K562 (cell line): Measurements from ENCODE around the gene EML6. TPM values are rescaled to one million over a fixed set of nuclear protein-coding genes. Genes with fewer than 3 reads are reported as not detected.

ENCODE experiments used
- ATAC-seq: fragments of 200-7000 bp; cut with Tn5 transposase; 3 replicates; pipeline ENCODE4 v1.9.1; 2020; ENCODE audit warnings: moderate library complexity
- BruUV-seq: library from RNA; stranded (reverse); fragments of 400-500 nt; replicated peaks from 2 replicates; lab custom pipeline; 2021; lab: Mats Ljungman, UMichigan
- CTCF ChIA-PET: fragments of 300-600 bp; formaldehyde crosslinking; extraction: SDS; loops from one replicate; lab custom pipeline; 2021; ENCODE audit warnings: low intra/inter-chr PET ratio; lab: Yijun Ruan, JAX
- POLR2A ChIA-PET: fragments of 300-600, 350-650 bp; sonication (Branson Sonifier 250); formaldehyde crosslinking; extraction: SDS; loops from one replicate; lab custom pipeline; 2021; ENCODE audit warnings: antibody characterized with exemption, inconsistent platforms; lab: Yijun Ruan, JAX
- DNase-seq, 4 experiments: peaks; one replicate each; pipeline versions ENCODE4 v3.0.0 to v3.0.0-alpha.2; 2011 to 2018; ENCODE audit warnings: low spot score in 3 of 4, mixed read lengths in 3 of 4; ENCODE audit errors: extremely low read depth in 1 of 4
- FAIRE-seq: peaks from 2 replicates; lab custom pipeline; 2011; peaks lifted over from hg19 to GRCh38; lab: Jason Lieb, UNC
- H2AFZ ChIP-seq: 2 replicates; pipeline ENCODE4 v1.6.0; 2011; ENCODE audit warnings: low read depth, low read length, control low read depth, inconsistent platforms
- H3K27ac ChIP-seq: fragments of 200-600 bp; 3 replicates; pipeline ENCODE4 v1.8.0; 2011; ENCODE audit warnings: low read depth, mild to moderate bottlenecking, control low read depth, inconsistent platforms, low read length, moderate library complexity, mixed read lengths; ENCODE audit errors: extremely low read depth
- H3K27me3 ChIP-seq, 2 experiments: fragments of 300-600 bp in 1 of 2; 2 replicates in 1 of 2; 3 replicates in 1 of 2; pipeline versions ENCODE4 v1.6.0 to v1.8.0; 2011; ENCODE audit warnings: inconsistent platforms in 2 of 2, low read length in 2 of 2, mild to moderate bottlenecking in 1 of 2, mixed read lengths in 1 of 2, moderate library complexity in 1 of 2; ENCODE audit not compliant: control insufficient read depth in 2 of 2, insufficient read depth in 2 of 2
- H3K36me3 ChIP-seq: fragments of 300-600 bp; 3 replicates; pipeline ENCODE4 v1.8.0; 2011; ENCODE audit warnings: mild to moderate bottlenecking, low read length, inconsistent platforms; ENCODE audit not compliant: control insufficient read depth, insufficient read depth
- H3K4me1 ChIP-seq, 2 experiments: fragments of 200-600 bp in 1 of 2; replicated peaks in 1 of 2; 2 replicates in 1 of 2; 3 replicates in 1 of 2; pipeline versions ENCODE4 v1.5.1 to v1.8.0; 2011; ENCODE audit warnings: inconsistent platforms in 2 of 2, low read length in 2 of 2, mild to moderate bottlenecking in 1 of 2, mixed read lengths in 1 of 2, moderate library complexity in 1 of 2; ENCODE audit not compliant: control insufficient read depth in 2 of 2, insufficient read depth in 2 of 2
- H3K4me2 ChIP-seq: 2 replicates; pipeline ENCODE4 v1.6.1; 2011; ENCODE audit warnings: low read length, control low read depth, inconsistent platforms, mixed read lengths; ENCODE audit not compliant: insufficient read depth
- H3K4me3 ChIP-seq: fragments of 200-600 bp; sonication (generic), shearing (Covaris generic); 2 replicates; pipeline ENCODE4 v1.5.1; 2016; ENCODE audit warnings: control low read depth, inconsistent platforms
- H3K79me2 ChIP-seq: fragments of 200-600 bp; 3 replicates; pipeline ENCODE4 v1.8.0; 2011; ENCODE audit warnings: low read length, inconsistent platforms; ENCODE audit not compliant: control insufficient read depth, insufficient read depth
- H3K9ac ChIP-seq, 2 experiments: 2 replicates each; pipeline versions ENCODE4 v1.6.0 to v1.6.1; 2011; ENCODE audit warnings: low read depth in 2 of 2, low read length in 2 of 2, control low read depth in 1 of 2, inconsistent platforms in 1 of 2, mild to moderate bottlenecking in 1 of 2, mixed read lengths in 1 of 2; ENCODE audit not compliant: insufficient read depth in 1 of 2
- H3K9me1 ChIP-seq: one replicate; pipeline ENCODE4 v1.6.0; 2011; ENCODE audit warnings: inconsistent platforms, mild to moderate bottlenecking, low read length, moderate library complexity; ENCODE audit not compliant: control insufficient read depth, insufficient read depth
- H3K9me3 ChIP-seq: replicated peaks from 2 replicates; pipeline ENCODE4 v1.5.1; 2011; ENCODE audit warnings: low read depth, low read length, inconsistent platforms; ENCODE audit not compliant: control insufficient read depth, insufficient read depth
- H4K20me1 ChIP-seq: replicated peaks from 2 replicates; pipeline ENCODE4 v1.6.1; 2011; ENCODE audit warnings: low read length, inconsistent platforms, mixed read lengths; ENCODE audit not compliant: control insufficient read depth, insufficient read depth
- ATF1 ChIP-seq, 2 experiments: fragments of 450-650 bp in 1 of 2; IDR thresholded peaks; 2 replicates each; pipeline ENCODE4 v1.6.1; 2016; ENCODE audit warnings: missing compliant biosample characterization in 1 of 2, missing genetic modification characterization in 1 of 2
- BHLHE40 ChIP-seq: IDR thresholded peaks from 2 replicates; pipeline ENCODE4 v1.6.1; 2011; ENCODE audit warnings: low read length, improper control_type of control experiment
- CBFB ChIP-seq: sonication (generic); formaldehyde crosslinking; IDR thresholded peaks from 2 replicates; pipeline ENCODE4 v1.4.0; 2020; ENCODE audit warnings: mild to moderate bottlenecking, missing genetic modification reagents
- CHD1 ChIP-seq: fragments of 200-600 bp; sonication (generic); IDR thresholded peaks from one replicate; pipeline ENCODE4 v1.6.1; 2012; ENCODE audit warnings: mild to moderate bottlenecking, moderate library complexity, low read length, inconsistent platforms
- MECOM ChIP-seq: fragments of 250-450 bp; sonication (Bioruptor Pico); IDR thresholded peaks from 2 replicates; pipeline ENCODE4 v1.8.0; 2022; ENCODE audit warnings: inconsistent platforms
- NR2F6 ChIP-seq: fragments of 450-650 bp; formaldehyde crosslinking; IDR thresholded peaks from 2 replicates; pipeline ENCODE4 v1.4.0; 2020; ENCODE audit warnings: mild to moderate bottlenecking
- PPARD ChIP-seq: fragments of 250-450 bp; sonication (Bioruptor Pico); IDR thresholded peaks from 2 replicates; pipeline ENCODE4 v1.8.0; 2022; ENCODE audit warnings: inconsistent platforms, mild to moderate bottlenecking, moderate library complexity
- RB1 ChIP-seq: fragments of 450-650 bp; IDR thresholded peaks from 2 replicates; pipeline ENCODE4 v1.6.1; 2017; ENCODE audit warnings: low read depth, mild to moderate bottlenecking
- ZBTB49 ChIP-seq: sonication (generic); formaldehyde crosslinking; IDR thresholded peaks from 2 replicates; pipeline ENCODE4 v1.8.0; 2022; ENCODE audit warnings: missing genetic modification reagents, mild to moderate bottlenecking, borderline replicate concordance
- WGBS: fragments of 100-300 bp; shearing (Covaris generic); methylation state at CpG from one replicate; pipeline ENCODE4 v1.1.6; 2016; ENCODE audit warnings: low coverage, mixed read lengths; ENCODE audit not compliant: insufficient coverage; ENCODE audit errors: missing lambda C conversion rate; 5-methylcytosine and 5-hydroxymethylcytosine counted together
- in situ Hi-C: fragments of 300-500 bp; cut with MboI; formaldehyde crosslinking; loops from 4 replicates; pipeline ENCODE4 v1.15.0; 2018; ENCODE audit warnings: inconsistent platforms, mixed read lengths
- intact Hi-C: fragments of 100-400 bp; cut with micrococcal nuclease; formaldehyde crosslinking; loops from 2 replicates; pipeline ENCODE4 v1.14.2; 2022
- polyA plus RNA-seq, 8 experiments: library from polyadenylated mRNA; depleted of rRNA in 4 of 8; stranded (reverse) in 5 of 8; unstranded in 3 of 8; fragments of >200 nt; fragmentation: Nextera tagmentation in 2 of 8; fragmentation: Illumina TruSeq in 1 of 8; extraction: Ambion mirVana in 2 of 8; extraction: Trizol in 1 of 8; gene quantifications; 2 replicates each; pipeline versions ENCODE4 v1.2.1 to v1.2.3, GENCODE V29; 2011 to 2014; ENCODE audit warnings: inconsistent platforms in 1 of 8, missing spikeins in 1 of 8
- total RNA-seq, 7 experiments: library from RNA; depleted of rRNA in 6 of 7; stranded (reverse); fragments of >200 nt in 6 of 7; fragmentation: Illumina TruSeq in 2 of 7; extraction: Trizol in 2 of 7; gene quantifications; 2 replicates each; pipeline versions ENCODE4 v1.2.1 to v1.2.3, GENCODE V29; 2011 to 2021; ENCODE audit warnings: low replicate concordance in 1 of 7

EML6 gene
- total and polyA plus RNA-seq, 9 of the 15 experiments (the other 6 are each of a cell fraction or from before 2014, with no cell fraction given) = 0.07 to 0.56 (median 0.25) TPM

GRCh38 chr2:54722641-54723040, 821 bp upstream of the EML6 start:
- Histone ChIP-seq H3K36me3 (no peaks in the 10 kb centered on the region), H4K20me1 (no peaks in the 10 kb centered on the region; the same call in 1 of the 2 replicates), H3K4me3 (peak overlapping the region; percentile 70), H3K4me2 (peak overlapping the region; percentile 97), H3K79me2 (no peaks in the 10 kb centered on the region; the same call in 2 of the 3 replicates), H3K9me3 (no peaks in the 10 kb centered on the region), H3K4me1 (peaks cover 15 to 16% of the 10 kb centered on the region in 2 experiments; a peak in 4 of 5 replicates), H3K9ac (peak overlapping the region; percentile 80 to 94), H3K27ac (peak overlapping the region; percentile 56), H3K9me1 (no peaks in the 10 kb centered on the region), H3K27me3 (peaks cover 22 to 30% of the 10 kb centered on the region in 2 experiments), H2AFZ (peak overlapping the region; percentile 100)
- TF ChIP-seq ATF1 (CRISPR knock-in tag; IDR thresholded peaks at IDR 0.05) = no peak
- TF ChIP-seq ATF1 (tag; IDR thresholded peaks at IDR 0.05) = no peak
- TF ChIP-seq CBFB (CRISPR knock-in tag) = no peak
- TF ChIP-seq PPARD (CRISPR knock-in tag) = no peak
- no peak for TF ChIP-seq BHLHE40
- TF ChIP-seq CHD1 = no peak
- TF ChIP-seq RB1 = no peak
- no peak for TF ChIP-seq ZBTB49
- TF ChIP-seq MECOM (CRISPR knock-in tag) = no peak
- no peak for TF ChIP-seq NR2F6 (CRISPR knock-in tag)
- no peak for ATAC-seq
- 7% methylated on average over 9 of the region's 10 CpGs for WGBS
- DNase-seq = peak in 1 of 4 experiments; percentile 35
- intact Hi-C loops = no loop called here
- POLR2A ChIA-PET = interaction anchor here (1.2 kb wide), 1 partner anchor 13 kb away, joined by 5 read pairs; no protein-coding TSS in a partner anchor
- BruUV-seq = TSS peak; percentile 82
- CTCF ChIA-PET = no interaction called here
- no peak for FAIRE-seq
- in situ Hi-C loops = no loop called here
